Cardiac fibroblast (primary cell): ENCODE measurements around the gene PRKG1.

Source experiments
- DNase-seq, 2 donors: peaks; one replicate each; pipeline versions ENCODE4 v3.0.0 to v3.0.0-alpha.2; 2010; ENCODE audit warnings: low read depth in 2 of 2
- H3K4me3 ChIP-seq, 2 donors: replicated peaks in 1 of 2; 1 replicate in 1 of 2; 2 replicates in 1 of 2; pipeline ENCODE4 v1.5.1; 2011; ENCODE audit warnings: low read depth in 2 of 2, low read length in 2 of 2, mild to moderate bottlenecking in 2 of 2, moderate library complexity in 1 of 2
- CTCF ChIP-seq: IDR thresholded peaks from one replicate; pipeline ENCODE4 v1.5.1; 2011; ENCODE audit warnings: low read depth, mild to moderate bottlenecking, low read length, inconsistent platforms

PRKG1 gene

GRCh38 chr10:51459476-51459875, 385.2 kb downstream of the PRKG1 start:
- no peak for DNase-seq
- no peak for TF ChIP-seq CTCF
- no peak overlapping the region for H3K4me3 ChIP-seq

GRCh38 chr10:51462076-51462779, 387.9 kb downstream of the PRKG1 start:
- no peak for DNase-seq

GRCh38 chr10:51468424-51468823, 394.1 kb downstream of the PRKG1 start:
- peak in 1 of 2 donors; percentile 7 for DNase-seq
- TF ChIP-seq CTCF: no peak
- no peak overlapping the region for H3K4me3 ChIP-seq

More at GRCh38 chr10:51462076-51462779, 387.9 kb downstream of the PRKG1 start:
- no peak overlapping the region for H3K4me3 ChIP-seq
- no peak for TF ChIP-seq CTCF

- DNase-seq: peak in 1 of 2 donors; percentile 9
- TF ChIP-seq CTCF: no peak
- no peak overlapping the region for H3K4me3 ChIP-seq
Measured at GRCh38 chr10:51469686-51470085, 395.4 kb downstream of the PRKG1 start.

DNA sequence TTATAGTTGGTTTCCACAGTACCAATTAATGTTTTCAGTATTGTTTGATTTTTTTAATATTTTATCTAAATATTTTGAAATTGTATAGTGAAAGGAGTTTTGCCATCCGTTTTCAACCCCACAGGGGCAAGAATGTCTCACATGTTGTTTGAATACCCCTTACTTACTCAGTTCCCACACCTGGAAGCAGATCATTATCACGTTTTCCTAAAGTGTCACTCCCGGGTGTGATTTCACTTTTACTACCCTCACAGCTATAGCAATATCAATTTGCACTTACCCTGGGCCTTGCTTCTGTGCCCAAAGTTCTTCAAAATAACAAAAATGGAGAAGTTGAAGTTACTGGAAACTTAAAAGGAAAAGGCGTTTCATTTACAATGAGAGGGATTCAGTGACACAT, 397.0 kb downstream of the PRKG1 start:
- DNase-seq: no peak
- no peak for TF ChIP-seq CTCF
- no peak overlapping the region for H3K4me3 ChIP-seq

GRCh38 chr10:51472154-51472553, 397.9 kb downstream of the PRKG1 start:
- TF ChIP-seq CTCF: no peak
- DNase-seq: no peak
- no peak overlapping the region for H3K4me3 ChIP-seq

GRCh38 chr10:51479711-51480110, 405.4 kb downstream of the PRKG1 start:
- no peak overlapping the region for H3K4me3 ChIP-seq
- TF ChIP-seq CTCF: no peak
- no peak for DNase-seq
